Type B pancreatic cell (in vitro differentiated cells): Measurements from ENCODE around the gene MPPED2. TPM values are rescaled to one million over a fixed set of nuclear protein-coding genes. Genes with fewer than 3 reads are reported as not detected.

Experiments
- DNase-seq: peaks from one replicate; pipeline ENCODE4 v3.0.0; 2021; ENCODE audit warnings: mixed read lengths; ENCODE audit not compliant: unreplicated experiment; ENCODE audit errors: extremely low spot score
- H3K27ac Mint-ChIP-seq: 2 replicates; pipeline ENCODE4 v1.8.0; 2021; ENCODE audit warnings: mild to moderate bottlenecking, mixed read lengths
- H3K27me3 Mint-ChIP-seq: 2 replicates; pipeline ENCODE4 v1.8.0; 2021; ENCODE audit warnings: mixed read lengths
- H3K36me3 Mint-ChIP-seq: 2 replicates; pipeline ENCODE4 v1.8.0; 2021; ENCODE audit warnings: mixed read lengths
- H3K4me1 Mint-ChIP-seq: one replicate; pipeline ENCODE4 v1.8.0; 2021; ENCODE audit warnings: mixed read lengths; ENCODE audit not compliant: unreplicated experiment
- H3K4me3 Mint-ChIP-seq: 2 replicates; pipeline ENCODE4 v1.8.0; 2021; ENCODE audit warnings: mild to moderate bottlenecking, mixed read lengths
- H3K9me3 Mint-ChIP-seq: 2 replicates; pipeline ENCODE4 v1.8.0; 2021; ENCODE audit warnings: mixed read lengths
- CTCF ChIP-seq: fragments of 200-600 bp; sonication (generic); conservative IDR thresholded peaks from 2 replicates; pipeline ENCODE4 v1.5.0; 2021; ENCODE audit warnings: antibody characterized with exemption, mild to moderate bottlenecking
- long read RNA-seq: library from polyadenylated mRNA; unstranded; transcript quantifications from one replicate; pipeline ENCODE4 v2.0.0, GENCODE V29; 2020
- total RNA-seq: library from RNA; stranded (reverse); gene quantifications from 2 replicates; pipeline ENCODE4 v1.2.1, GENCODE V29; 2021; ENCODE audit warnings: low replicate concordance

Gene MPPED2, protein sequence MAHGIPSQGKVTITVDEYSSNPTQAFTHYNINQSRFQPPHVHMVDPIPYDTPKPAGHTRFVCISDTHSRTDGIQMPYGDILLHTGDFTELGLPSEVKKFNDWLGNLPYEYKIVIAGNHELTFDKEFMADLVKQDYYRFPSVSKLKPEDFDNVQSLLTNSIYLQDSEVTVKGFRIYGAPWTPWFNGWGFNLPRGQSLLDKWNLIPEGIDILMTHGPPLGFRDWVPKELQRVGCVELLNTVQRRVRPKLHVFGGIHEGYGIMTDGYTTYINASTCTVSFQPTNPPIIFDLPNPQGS
- total RNA-seq = 16.8 and 63.9 TPM in 2 replicates
- long read RNA-seq, partial matches to known transcripts = 4 of 21 reads
- long read RNA-seq, other reads (novel, unspliced or antisense) = 15 of 21 reads

GRCh38 chr11:30586251-30587144 is at the start of gene MPPED2:
TSS of gene MPPED2 (minus strand) at chr11:30586353. CDS start at chr11:30580373, 5,980 bp downstream.
- Mint-ChIP-seq H3K4me3 (peak within 1 kb of the TSS; percentile 91), H3K9me3 (no peaks in the 10 kb centered on the region), H3K27ac (peak within 1 kb of the TSS; percentile 65), H3K36me3 (peaks cover 3% of the 10 kb centered on the region), H3K27me3 (peaks cover 50% of the 10 kb centered on the region), H3K4me1 (peaks cover 38% of the 10 kb centered on the region)
- peak; percentile 78 for TF ChIP-seq CTCF
- DNase-seq = peak; percentile 78

DNA sequence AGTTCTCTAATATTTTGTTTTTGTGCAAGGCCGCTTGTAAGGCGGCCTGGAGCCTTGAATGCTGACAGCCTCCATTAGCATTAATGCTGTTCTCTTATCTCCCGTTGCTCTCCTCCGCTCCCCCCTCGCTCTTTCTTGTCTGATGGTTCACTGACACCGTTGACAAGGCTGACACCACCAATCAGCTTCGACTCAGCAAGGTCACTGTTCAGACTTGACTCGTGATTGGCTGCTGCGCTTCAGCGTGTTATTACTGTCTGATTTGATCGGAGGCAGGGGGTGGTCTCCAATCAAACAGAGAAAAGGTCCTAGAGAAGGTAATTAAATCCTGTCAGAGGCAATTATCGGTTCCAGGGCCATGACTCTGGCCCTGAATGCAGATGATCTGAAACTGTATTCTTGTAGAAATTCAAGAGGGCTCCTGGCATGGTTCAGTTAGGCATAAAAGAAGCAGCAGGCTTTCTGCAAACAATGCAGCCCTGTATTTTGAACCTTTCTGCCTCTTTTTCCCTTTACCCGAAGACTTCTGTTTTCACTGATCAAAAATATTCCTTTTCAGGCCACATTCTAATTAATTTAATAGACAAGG is 49.3 kb upstream of the MPPED2 start:
- Mint-ChIP-seq H3K36me3 (no peaks in the 10 kb centered on the region), H3K4me3 (peak overlapping the region; percentile 74), H3K9me3 (peaks cover 6% of the 10 kb centered on the region), H3K27ac (peak overlapping the region; percentile 11), H3K4me1 (peaks cover 18% of the 10 kb centered on the region), H3K27me3 (no peaks in the 10 kb centered on the region)
- no peak for DNase-seq
- no peak for TF ChIP-seq CTCF

DNA sequence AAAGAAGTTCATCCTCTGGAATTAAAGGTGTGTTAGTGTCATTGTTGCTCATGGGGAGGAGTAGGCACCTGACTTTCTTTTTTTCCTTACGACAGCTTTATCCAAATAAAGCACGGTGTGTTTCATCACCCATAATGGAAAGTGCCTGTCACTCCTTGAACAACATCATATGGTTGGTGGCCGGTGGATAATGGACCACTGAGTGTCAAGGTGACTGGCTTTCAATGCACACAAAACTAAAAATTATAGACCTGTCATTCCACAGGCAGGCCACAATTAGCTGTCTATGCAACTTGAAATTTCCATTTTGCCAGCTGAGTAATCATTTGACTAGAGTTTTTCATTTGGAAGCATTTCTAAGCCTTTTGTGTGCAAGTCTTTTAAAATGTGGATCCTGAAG is 45.0 kb upstream of the MPPED2 start:
- Mint-ChIP-seq H3K4me3 (no peak overlapping the region), H3K27ac (no peak overlapping the region), H3K9me3 (peaks cover 6% of the 10 kb centered on the region), H3K27me3 (no peaks in the 10 kb centered on the region), H3K4me1 (peaks cover 21% of the 10 kb centered on the region), H3K36me3 (no peaks in the 10 kb centered on the region)
- no peak for TF ChIP-seq CTCF
- DNase-seq = no peak

DNA sequence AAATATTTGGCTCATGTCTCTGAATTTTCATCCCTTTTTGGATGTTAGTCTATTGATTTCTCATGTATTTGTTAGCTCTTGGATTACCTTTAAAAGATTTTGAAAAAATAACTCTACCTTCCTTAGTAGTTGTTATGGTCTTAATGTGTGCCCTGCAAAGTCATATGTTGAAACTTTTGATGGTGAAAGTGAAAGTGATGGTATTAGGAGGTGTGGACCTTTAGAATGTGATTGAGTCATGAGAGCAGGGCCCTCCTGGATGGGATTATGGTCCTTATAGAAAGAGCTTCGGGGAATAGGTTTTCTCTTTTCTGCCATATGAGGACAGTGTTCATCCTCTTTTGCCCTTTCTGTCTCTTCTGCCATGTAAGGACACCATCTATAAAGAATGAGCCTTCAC is 33.6 kb upstream of the MPPED2 start:
- Mint-ChIP-seq H3K27ac (no peak overlapping the region), H3K36me3 (peaks cover 4% of the 10 kb centered on the region), H3K27me3 (no peaks in the 10 kb centered on the region), H3K4me1 (peaks cover 4% of the 10 kb centered on the region), H3K9me3 (peaks cover 11% of the 10 kb centered on the region), H3K4me3 (no peak overlapping the region)
- DNase-seq = no peak
- no peak for TF ChIP-seq CTCF

DNA sequence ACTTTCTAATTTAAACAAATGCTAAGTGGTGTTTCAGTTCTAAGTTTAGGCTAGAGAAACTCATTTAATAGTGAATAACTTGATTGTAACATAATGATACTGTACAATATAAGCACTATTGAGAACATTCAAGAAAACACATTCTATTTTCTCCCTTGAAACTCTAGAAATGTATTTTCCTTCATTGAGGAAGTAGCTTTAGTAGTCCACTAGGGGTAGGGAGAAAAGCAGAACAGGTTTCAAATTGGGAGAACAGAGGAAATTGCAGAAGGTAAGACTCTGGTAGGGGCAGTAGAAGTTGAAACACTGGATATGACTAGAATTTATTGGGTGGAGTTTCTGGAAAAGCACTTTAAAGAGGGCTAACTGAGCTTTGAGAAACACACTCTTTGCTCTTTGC is 31.6 kb upstream of the MPPED2 start:
- no peak for DNase-seq
- H3K4me3 Mint-ChIP-seq = no peak overlapping the region
- no peaks in the 10 kb centered on the region for H3K27me3 Mint-ChIP-seq
- TF ChIP-seq CTCF = peak; percentile 48
- no peaks in the 10 kb centered on the region for H3K4me1 Mint-ChIP-seq
- no peaks in the 10 kb centered on the region for H3K36me3 Mint-ChIP-seq
- H3K9me3 Mint-ChIP-seq = peaks cover 10% of the 10 kb centered on the region
- H3K27ac Mint-ChIP-seq = no peak overlapping the region
